CD14-positive monocyte (primary cell): ENCODE results near the gene PPM1H. TPM values are rescaled to one million over a fixed set of nuclear protein-coding genes. Genes with fewer than 3 reads are reported as not detected.

Experiments
- DNase-seq, 3 donors: peaks; one replicate each; pipeline ENCODE4 v3.0.0-alpha.2; 2011 to 2022
- H2AFZ ChIP-seq: 2 replicates; pipeline ENCODE4 v1.6.0; 2012; ENCODE audit warnings: mild to moderate bottlenecking, low read depth, low read length, inconsistent platforms; ENCODE audit not compliant: insufficient read depth, poor library complexity, severe bottlenecking
- H3K27ac ChIP-seq, 2 donors: 1 replicate in 1 of 2; 2 replicates in 1 of 2; pipeline ENCODE4 v1.5.1; 2012 to 2013; ENCODE audit warnings: low read length in 2 of 2, control low read depth in 1 of 2, inconsistent platforms in 1 of 2, low read depth in 1 of 2, mild to moderate bottlenecking in 1 of 2
- H3K27me3 ChIP-seq, 2 donors: one replicate each; pipeline versions ENCODE4 v1.6.0 to v1.6.1; 2011 to 2013; ENCODE audit warnings: low read length in 2 of 2; ENCODE audit not compliant: control insufficient read depth in 2 of 2, insufficient read depth in 2 of 2
- H3K36me3 ChIP-seq, 2 donors: replicated peaks in 1 of 2; 1 replicate in 1 of 2; 2 replicates in 1 of 2; pipeline versions ENCODE4 v1.5.1 to v1.6.1; 2012 to 2013; ENCODE audit warnings: low read length in 2 of 2, control low read depth in 1 of 2, inconsistent platforms in 1 of 2, mild to moderate bottlenecking in 1 of 2; ENCODE audit not compliant: insufficient read depth in 2 of 2, control insufficient read depth in 1 of 2
- H3K4me1 ChIP-seq, 2 donors: 1 replicate in 1 of 2; 2 replicates in 1 of 2; pipeline versions ENCODE4 v1.5.1 to v1.6.1; 2012 to 2013; ENCODE audit warnings: low read length in 2 of 2, control low read depth in 1 of 2, inconsistent platforms in 1 of 2, mild to moderate bottlenecking in 1 of 2, moderate library complexity in 1 of 2; ENCODE audit not compliant: insufficient read depth in 2 of 2, control insufficient read depth in 1 of 2
- H3K4me2 ChIP-seq: replicated peaks from 2 replicates; pipeline ENCODE3; 2012; ENCODE audit warnings: low read length, moderate library complexity, mild to moderate bottlenecking; ENCODE audit not compliant: poor library complexity, severe bottlenecking; ENCODE audit errors: extremely low read depth
- H3K4me3 ChIP-seq, 3 experiments: fragments of 200-600 bp in 1 of 3; sonication (generic) in 1 of 3; replicated peaks in 1 of 3; 1 replicate in 2 of 3; 2 replicates in 1 of 3; pipeline ENCODE4 v1.5.1; 2011 to 2013; ENCODE audit warnings: low read length in 3 of 3, mild to moderate bottlenecking in 3 of 3, control low read depth in 2 of 3, low read depth in 2 of 3, inconsistent platforms in 1 of 3, moderate library complexity in 1 of 3
- H3K79me2 ChIP-seq: 2 replicates; pipeline ENCODE4 v1.6.0; 2012; ENCODE audit warnings: mild to moderate bottlenecking, control low read depth, inconsistent platforms, low read length, moderate library complexity; ENCODE audit not compliant: insufficient read depth
- H3K9ac ChIP-seq: 2 replicates; pipeline ENCODE4 v1.6.0; 2017; ENCODE audit warnings: low read length, mild to moderate bottlenecking; ENCODE audit not compliant: insufficient read depth, poor library complexity, severe bottlenecking
- H3K9me3 ChIP-seq, 2 donors: replicated peaks in 1 of 2; 1 replicate in 1 of 2; 2 replicates in 1 of 2; pipeline versions ENCODE4 v1.5.1 to v1.6.1; 2012 to 2013; ENCODE audit warnings: low read length in 2 of 2, control low read depth in 1 of 2; ENCODE audit not compliant: control insufficient read depth in 1 of 2, insufficient read depth in 1 of 2
- H4K20me1 ChIP-seq: 2 replicates; pipeline ENCODE4 v1.6.0; 2012; ENCODE audit warnings: mild to moderate bottlenecking, low read length, control low read depth, moderate library complexity; ENCODE audit not compliant: insufficient read depth
- H3K27ac Mint-ChIP-seq, 7 donors: one replicate each; pipeline ENCODE4 v1.8.0; 2020; ENCODE audit warnings: mild to moderate bottlenecking in 7 of 7, mixed read lengths in 7 of 7, moderate library complexity in 6 of 7, inconsistent platforms in 2 of 7
- H3K27me3 Mint-ChIP-seq, 3 donors: one replicate each; pipeline ENCODE4 v1.8.0; 2021 to 2022; ENCODE audit warnings: low read depth in 3 of 3, mild to moderate bottlenecking in 3 of 3, mixed read lengths in 3 of 3, moderate library complexity in 3 of 3, inconsistent platforms in 1 of 3
- H3K36me3 Mint-ChIP-seq, 2 donors: one replicate each; pipeline ENCODE4 v1.8.0; 2020; ENCODE audit warnings: mixed read lengths in 2 of 2, inconsistent platforms in 1 of 2, mild to moderate bottlenecking in 1 of 2
- H3K4me1 Mint-ChIP-seq: one replicate; pipeline ENCODE4 v1.8.0; 2020; ENCODE audit warnings: mild to moderate bottlenecking, mixed read lengths
- H3K4me3 Mint-ChIP-seq, 2 donors: one replicate each; pipeline ENCODE4 v1.8.0; 2020; ENCODE audit warnings: mild to moderate bottlenecking in 2 of 2, mixed read lengths in 2 of 2, moderate library complexity in 1 of 2
- H3K9me3 Mint-ChIP-seq, 7 donors: one replicate each; pipeline ENCODE4 v1.8.0; 2020 to 2022; ENCODE audit warnings: mixed read lengths in 7 of 7, mild to moderate bottlenecking in 6 of 7, moderate library complexity in 6 of 7, inconsistent platforms in 2 of 7
- WGBS: methylation state at CpG from one replicate; pipeline ENCODE4 v1.1.5; 2013; ENCODE audit warnings: missing lambda C conversion rate; ENCODE audit not compliant: insufficient coverage; 5-methylcytosine and 5-hydroxymethylcytosine counted together
- intact Hi-C, 2 donors: fragments of 100-400 bp; cut with micrococcal nuclease; formaldehyde crosslinking; loops; one replicate each; pipeline versions ENCODE4 v1.15.0 to v1.15.1; 2023
- polyA plus RNA-seq, 3 donors: library from polyadenylated mRNA; depleted of rRNA in 1 of 3; unstranded in 2 of 3; stranded (reverse) in 1 of 3; fragments of 300-500 nt in 2 of 3; fragments of >200 nt in 1 of 3; fragmentation: Illumina TruSeq in 2 of 3; gene quantifications; 1 replicate in 2 of 3; 2 replicates in 1 of 3; pipeline ENCODE4 v1.2.3, GENCODE V29; 2012 to 2021
- TF ChIP-seq, protein P1 (sequence below): fragments of 200-600 bp; IDR thresholded peaks from one replicate; pipeline ENCODE4 v1.8.0; 2022; ENCODE audit warnings: antibody characterized with exemption, mild to moderate bottlenecking

PPM1H gene
- polyA plus RNA-seq, 3 donors: 1.5 to 2.8 (median 1.9) TPM

DNA sequence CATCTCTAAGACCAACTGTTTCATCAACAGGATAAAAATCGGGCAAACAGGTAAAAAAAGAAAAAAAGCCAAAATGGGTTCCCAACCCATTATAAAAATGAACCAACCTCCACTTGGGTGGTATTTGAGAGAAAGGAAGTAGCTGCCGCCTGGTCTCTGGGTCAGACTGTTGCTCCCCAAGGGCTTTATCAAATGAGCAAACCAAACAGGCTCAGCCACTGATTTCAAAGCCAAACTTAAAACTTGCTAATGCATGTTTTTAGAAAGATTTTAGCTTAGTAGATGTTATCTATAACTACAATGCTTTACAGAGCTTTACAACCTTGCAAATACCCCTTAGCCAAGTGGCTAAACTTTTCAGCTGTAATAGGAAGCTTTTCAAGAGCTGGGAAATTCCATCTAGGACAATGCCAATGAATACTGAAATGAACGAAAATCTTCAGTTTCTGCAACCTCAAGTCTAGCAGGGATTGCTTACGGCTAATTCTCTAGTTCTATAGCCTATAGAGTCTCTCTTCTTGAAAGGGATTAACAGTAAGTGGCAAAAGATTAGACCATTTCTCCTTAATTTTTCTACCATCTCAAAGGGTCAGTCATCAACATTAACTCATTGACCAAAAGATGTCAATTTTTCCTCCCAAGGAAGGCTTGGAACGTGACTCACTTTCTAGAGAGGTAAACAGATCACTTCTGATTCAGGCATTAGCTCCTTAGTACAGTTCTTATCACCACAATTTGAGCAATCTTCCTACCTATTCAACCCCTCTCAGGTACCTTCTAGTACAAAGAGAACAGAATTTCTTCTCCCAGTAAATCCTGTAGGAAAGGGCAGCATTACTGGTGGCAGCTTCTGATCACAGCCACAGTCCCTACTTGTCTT lies 4.2 kb downstream of the PPM1H start:
- 40% methylated on average over 2 of the region's 5 CpGs for WGBS
- Histone ChIP-seq H3K9me3 (no peaks in the 10 kb centered on the region), H2AFZ (peak overlapping the region; percentile 65), H3K79me2 (peaks cover 7% of the 10 kb centered on the region), H3K36me3 (no peaks in the 10 kb centered on the region), H3K27ac (no peak overlapping the region), H3K4me3 (peak overlapping the region in 2 of 3 experiments; percentile 30 to 65), H4K20me1 (no peaks in the 10 kb centered on the region), H3K4me1 (peaks cover 27 to 38% of the 10 kb centered on the region in 2 donors), H3K9ac (no peak overlapping the region), H3K27me3 (peaks cover 0 to 7% of the 10 kb centered on the region in 2 donors), H3K4me2 (peak overlapping the region; percentile 66)
- peaks cover 8 to 12% (median 10%) of the 10 kb centered on the region in 3 donors for H3K27me3 Mint-ChIP-seq
- TF ChIP-seq, protein P1, sequence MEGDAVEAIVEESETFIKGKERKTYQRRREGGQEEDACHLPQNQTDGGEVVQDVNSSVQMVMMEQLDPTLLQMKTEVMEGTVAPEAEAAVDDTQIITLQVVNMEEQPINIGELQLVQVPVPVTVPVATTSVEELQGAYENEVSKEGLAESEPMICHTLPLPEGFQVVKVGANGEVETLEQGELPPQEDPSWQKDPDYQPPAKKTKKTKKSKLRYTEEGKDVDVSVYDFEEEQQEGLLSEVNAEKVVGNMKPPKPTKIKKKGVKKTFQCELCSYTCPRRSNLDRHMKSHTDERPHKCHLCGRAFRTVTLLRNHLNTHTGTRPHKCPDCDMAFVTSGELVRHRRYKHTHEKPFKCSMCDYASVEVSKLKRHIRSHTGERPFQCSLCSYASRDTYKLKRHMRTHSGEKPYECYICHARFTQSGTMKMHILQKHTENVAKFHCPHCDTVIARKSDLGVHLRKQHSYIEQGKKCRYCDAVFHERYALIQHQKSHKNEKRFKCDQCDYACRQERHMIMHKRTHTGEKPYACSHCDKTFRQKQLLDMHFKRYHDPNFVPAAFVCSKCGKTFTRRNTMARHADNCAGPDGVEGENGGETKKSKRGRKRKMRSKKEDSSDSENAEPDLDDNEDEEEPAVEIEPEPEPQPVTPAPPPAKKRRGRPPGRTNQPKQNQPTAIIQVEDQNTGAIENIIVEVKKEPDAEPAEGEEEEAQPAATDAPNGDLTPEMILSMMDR: no peak
- peaks cover 47% of the 10 kb centered on the region for H3K4me1 Mint-ChIP-seq
- DNase-seq: no peak
- H3K27ac Mint-ChIP-seq: peak overlapping the region in 2 of 7 donors; percentile 62 to 70
- peaks cover 0 to 5% (median 0%) of the 10 kb centered on the region in 7 donors for H3K9me3 Mint-ChIP-seq
- peak overlapping the region; percentile 60 to 88 for H3K4me3 Mint-ChIP-seq
- H3K36me3 Mint-ChIP-seq: no peaks in the 10 kb centered on the region
- intact Hi-C loops: no loop called here

- no peaks in the 10 kb centered on the region for H3K36me3 Mint-ChIP-seq
- H3K27ac Mint-ChIP-seq: no peak overlapping the region
- peaks cover 36% of the 10 kb centered on the region for H3K4me1 Mint-ChIP-seq
- Histone ChIP-seq H3K4me2 (no peak overlapping the region), H3K9ac (no peak overlapping the region), H3K4me3 (no peak overlapping the region), H3K36me3 (no peaks in the 10 kb centered on the region), H3K79me2 (peaks cover 7% of the 10 kb centered on the region), H3K27ac (no peak overlapping the region), H3K4me1 (peaks cover 18 to 28% of the 10 kb centered on the region in 2 donors), H4K20me1 (no peaks in the 10 kb centered on the region), H2AFZ (no peak overlapping the region), H3K27me3 (peaks cover 0 to 7% of the 10 kb centered on the region in 2 donors), H3K9me3 (no peaks in the 10 kb centered on the region)
- H3K27me3 Mint-ChIP-seq: peaks cover 5 to 8% (median 6%) of the 10 kb centered on the region in 3 donors
- intact Hi-C loops: no loop called here
- no peak overlapping the region for H3K4me3 Mint-ChIP-seq
- WGBS: no CpG with 5 or more reads among the region's 2 CpGs
- DNase-seq: no peak
- peaks cover 0 to 5% (median 0%) of the 10 kb centered on the region in 7 donors for H3K9me3 Mint-ChIP-seq
- TF ChIP-seq, protein P1: no peak
Measured at GRCh38 chr12:62928632-62929031, 6.3 kb downstream of the PPM1H start.
